GM18526 (cell line): ENCODE results near the gene SLC22A17.

Experiments
- POLR2A ChIP-seq: IDR thresholded peaks from 3 replicates; pipeline ENCODE4 v1.6.1; 2011; ENCODE audit not compliant: insufficient read length; ENCODE audit errors: extremely low read depth

Gene SLC22A17

DNA sequence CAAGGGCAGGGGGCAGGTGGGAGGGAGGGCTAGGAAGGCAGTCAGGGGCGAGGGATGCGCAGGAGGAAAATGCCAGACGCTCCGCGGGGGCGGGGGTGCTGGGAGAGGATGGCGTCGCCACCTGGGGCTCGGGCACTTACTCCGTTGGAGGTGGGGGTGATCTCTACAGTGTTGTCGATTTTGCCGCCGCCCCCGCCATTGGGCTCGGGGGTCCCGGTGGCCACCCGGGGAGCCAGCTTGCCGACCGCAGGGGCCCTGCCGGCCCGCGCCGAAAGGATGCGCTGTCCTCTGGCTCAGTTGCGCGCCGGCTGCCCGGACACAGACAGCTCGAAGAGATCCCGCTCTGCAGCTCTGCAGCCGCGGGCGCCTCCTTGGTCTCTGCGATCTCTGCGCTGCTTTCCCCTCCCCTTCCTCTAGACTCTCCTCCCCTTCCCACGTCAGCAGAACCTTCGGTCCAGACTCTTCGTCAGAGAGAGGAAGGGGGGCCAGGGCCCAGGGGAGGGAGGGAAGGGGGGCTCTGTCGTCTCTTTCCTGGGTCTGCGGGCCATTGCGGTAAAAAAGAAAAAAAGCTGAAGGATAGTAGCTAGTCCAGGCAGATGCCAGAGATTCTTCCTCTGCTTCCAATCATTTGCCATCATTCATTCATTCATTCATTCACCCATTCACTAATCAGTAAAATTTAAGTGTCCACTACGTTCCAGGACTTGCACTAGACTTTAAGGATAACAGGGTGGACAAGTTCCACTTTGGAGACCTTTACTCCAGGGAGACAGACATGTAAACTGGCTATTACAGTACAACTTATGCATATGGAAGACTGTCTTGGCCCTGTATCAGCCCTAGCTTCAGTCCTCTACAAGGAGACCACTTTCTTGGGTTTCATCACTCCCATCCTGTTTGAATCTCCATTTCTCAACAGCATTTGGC is at the start of gene SLC22A17:
Gene SLC22A17, minus strand, starts transcription at position 382 of the 927 bp plus-strand sequence.
- TF ChIP-seq POLR2A: no peak

- no peak for TF ChIP-seq POLR2A
These were observed 48.6 kb upstream of the SLC22A17 start for GRCh38 chr14:23401291-23401690.

- no peak for TF ChIP-seq POLR2A
These were observed 46.9 kb upstream of the SLC22A17 start for GRCh38 chr14:23399591-23399990.

GRCh38 chr14:23399136-23399535 is 46.4 kb upstream of the SLC22A17 start:
- TF ChIP-seq POLR2A: no peak

DNA sequence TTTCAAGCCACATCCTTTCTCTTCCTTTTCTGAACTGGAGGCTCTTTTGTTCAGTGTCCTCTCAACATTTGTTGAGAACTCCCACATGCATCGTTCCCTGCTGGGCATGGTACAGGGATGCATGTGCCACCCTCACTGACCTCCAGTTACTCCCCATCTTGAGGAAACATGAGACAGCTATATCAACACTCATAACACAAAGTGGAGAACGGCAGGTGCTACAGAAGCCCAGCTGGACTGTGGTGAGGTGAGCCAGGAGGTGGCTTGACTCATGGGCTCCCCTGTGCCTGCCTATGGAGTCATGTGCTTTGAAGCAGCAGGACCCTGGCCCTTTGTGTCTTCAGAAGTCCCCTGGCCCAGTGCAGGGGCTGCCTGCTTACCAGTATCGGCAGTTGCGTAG is 45.7 kb upstream of the SLC22A17 start:
- TF ChIP-seq POLR2A: no peak

DNA sequence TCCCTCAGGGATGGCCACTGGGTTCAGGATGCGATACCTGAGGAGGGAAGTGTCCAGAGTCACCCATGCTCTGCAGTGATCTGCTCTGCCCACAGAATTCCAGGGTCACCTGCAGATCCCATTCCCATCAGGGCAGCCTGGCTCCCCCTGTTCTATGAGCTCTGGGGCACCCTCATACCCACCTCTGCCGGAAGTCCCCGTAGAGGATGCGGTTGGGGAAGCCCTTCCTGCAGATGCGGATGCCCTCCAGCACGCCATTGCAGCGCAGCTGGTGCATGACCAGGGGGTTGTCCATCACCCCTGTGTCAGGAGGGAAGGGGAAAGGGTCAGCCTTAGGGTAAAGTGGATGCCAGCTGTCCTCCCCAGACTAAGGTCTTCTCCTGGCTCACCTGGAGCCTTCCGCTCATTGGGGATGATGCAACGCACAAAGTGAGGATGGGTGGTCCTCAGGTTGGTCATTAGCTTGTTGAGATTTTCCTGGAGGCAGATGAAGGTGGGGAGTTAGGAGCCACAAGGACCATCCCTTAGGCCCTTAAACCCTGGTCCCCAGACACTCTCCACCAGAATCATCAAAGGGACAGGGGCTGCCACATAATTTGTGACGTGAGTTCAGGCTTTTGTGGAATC is 44.2 kb upstream of the SLC22A17 start:
- TF ChIP-seq POLR2A: no peak

- TF ChIP-seq POLR2A: no peak
These were observed 43.4 kb upstream of the SLC22A17 start for GRCh38 chr14:23396126-23396525.

GRCh38 chr14:23392613-23393012 is 39.9 kb upstream of the SLC22A17 start:
- no peak for TF ChIP-seq POLR2A

- TF ChIP-seq POLR2A: no peak
These were observed 36.7 kb upstream of the SLC22A17 start for GRCh38 chr14:23389396-23389795.

GRCh38 chr14:23388996-23389395 is 36.3 kb upstream of the SLC22A17 start:
- no peak for TF ChIP-seq POLR2A

DNA sequence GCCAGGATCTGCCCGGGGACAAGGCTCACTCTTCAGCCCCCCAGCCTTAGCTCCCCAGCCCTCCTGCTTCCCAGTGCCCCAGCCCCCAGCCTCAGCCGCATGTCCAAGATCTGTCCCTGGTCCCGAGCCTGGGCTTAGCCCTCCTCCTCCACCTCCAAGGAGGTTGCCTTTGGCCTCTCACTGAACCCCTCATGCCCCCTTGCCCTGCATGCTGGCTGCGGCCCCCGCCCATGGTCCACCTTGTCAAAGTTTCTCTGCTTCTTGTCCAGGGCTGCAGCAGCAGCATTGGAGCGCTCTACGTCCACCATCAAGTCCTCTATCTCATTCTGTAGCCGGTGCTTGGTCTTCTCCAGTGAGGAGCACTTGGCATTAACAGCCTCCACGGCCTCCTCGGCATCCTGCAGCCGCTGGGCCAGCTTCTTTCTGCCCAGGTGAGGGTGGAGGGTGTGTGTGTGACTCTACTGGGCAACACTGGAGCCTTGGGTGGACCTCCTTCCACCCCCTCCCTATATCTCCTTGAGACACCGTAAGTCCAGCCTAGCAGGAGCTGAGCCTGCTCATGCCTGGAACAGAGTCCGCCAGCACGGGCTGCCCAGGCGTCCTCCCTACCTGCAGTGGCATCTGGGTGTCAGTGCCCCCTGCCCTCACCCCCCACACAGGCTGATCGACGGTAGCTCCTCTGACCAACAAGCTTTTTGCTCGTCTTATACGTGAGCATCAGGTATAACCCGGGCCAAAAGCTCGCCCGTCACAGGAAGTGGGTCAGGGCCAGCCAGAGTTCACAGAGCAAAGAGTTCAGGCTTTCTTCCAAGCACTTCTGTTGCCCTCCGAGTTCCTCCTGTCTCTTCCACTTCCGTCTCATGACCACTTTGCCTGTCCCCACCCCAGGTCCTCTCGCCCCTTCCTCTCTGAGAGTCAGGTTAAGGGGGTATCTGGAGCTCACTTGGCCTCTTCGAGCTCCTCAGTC is 35.5 kb upstream of the SLC22A17 start:
- TF ChIP-seq POLR2A: no peak

GRCh38 chr14:23386999-23387398 is 34.3 kb upstream of the SLC22A17 start:
- TF ChIP-seq POLR2A: no peak

- no peak for TF ChIP-seq POLR2A
These were observed 33.1 kb upstream of the SLC22A17 start for GRCh38 chr14:23385642-23386265.

DNA sequence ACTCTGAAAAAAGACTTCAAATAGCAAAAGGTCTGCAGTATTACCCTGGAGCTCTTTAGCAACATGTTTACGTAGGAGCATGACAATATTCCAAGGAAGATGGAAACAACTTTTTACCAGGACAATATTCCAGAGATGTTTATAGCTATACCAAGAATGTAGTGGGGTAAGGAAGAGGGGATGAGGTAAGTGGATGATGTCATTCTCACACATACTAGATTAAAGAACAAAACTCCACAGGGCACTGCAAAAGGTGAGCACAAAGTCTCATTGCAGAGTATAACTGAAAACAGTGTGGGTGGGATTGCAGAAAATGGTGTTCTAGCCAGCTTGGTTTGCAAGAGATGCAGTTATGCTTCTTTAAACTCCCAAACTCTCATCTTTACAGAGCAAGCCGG is 32.6 kb upstream of the SLC22A17 start:
- TF ChIP-seq POLR2A: no peak
